GF-D8 (cell line): Measurements from ENCODE around the gene RPS6KA1.
"Not testable (repeated sequence)": the region's sequence is repeated elsewhere in the genome, so short reads cannot be mapped to it uniquely, and the experiment has no call there.

ENCODE experiments used
- DNase-seq: peaks from one replicate; lab custom pipeline; 2025; lab: John Stamatoyannopoulos, UW

RPS6KA1 gene

DNA sequence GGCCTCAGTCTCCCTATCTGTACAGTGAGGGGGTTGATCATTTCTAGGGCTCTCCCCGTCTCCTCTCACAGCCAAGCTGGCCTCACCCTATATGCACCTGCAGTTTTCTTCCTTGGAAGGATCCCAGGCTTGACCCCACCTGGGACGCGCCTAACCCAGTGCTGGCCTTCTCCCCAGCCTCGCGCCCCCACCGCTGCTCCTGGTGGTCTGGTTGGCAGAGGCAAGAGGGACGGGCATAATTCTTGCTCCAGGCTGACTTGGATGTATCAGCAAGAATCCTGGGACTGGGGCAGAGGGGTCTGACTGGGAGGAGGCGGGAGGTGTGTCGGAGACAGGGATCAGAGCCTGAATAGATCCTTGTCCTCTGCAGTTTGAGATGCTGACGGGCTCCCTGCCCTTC lies 25.2 kb downstream of the RPS6KA1 start:
- DNase-seq, result no peak

DNA sequence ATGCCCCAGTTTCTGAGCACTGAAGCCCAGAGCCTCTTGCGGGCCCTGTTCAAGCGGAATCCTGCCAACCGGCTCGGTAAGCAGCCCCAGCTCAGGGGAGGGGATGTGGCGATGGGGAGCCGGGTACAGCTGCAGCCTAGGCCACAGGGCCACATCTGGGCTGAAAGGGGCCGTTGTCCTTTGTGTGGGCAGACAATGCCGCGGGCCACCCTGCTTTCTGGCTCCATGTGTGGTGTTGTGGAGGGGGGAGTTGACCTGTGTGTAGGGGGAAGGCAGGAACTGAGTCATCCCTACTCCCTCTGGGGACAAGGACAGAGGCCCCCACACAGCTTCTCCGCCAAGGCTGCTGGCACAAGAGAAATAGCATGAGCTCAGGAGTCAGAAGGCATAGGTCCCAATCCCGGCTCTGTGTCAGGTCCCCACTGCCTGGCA lies 26.0 kb downstream of the RPS6KA1 start:
- peak; percentile 59 for DNase-seq

DNA sequence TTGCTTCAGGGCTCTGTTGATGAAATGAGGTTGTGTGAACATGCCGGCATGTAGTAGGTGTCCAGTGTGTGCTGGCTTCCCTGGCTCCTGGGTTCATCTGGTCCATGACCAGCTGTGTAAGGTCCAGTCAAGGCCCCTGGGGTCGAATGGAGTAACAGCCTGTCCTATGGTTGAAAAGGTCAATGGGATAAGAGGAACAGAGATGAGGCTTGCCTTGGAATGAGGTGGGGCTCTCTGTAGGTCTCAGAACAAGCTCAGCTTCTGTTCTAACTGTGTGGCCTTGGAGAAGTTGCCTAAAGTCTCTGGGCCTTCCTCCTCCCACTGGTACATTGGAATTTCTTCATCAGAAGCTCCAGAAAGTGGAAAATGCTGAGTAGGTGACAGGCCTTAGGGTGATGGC lies 26.6 kb downstream of the RPS6KA1 start:
- DNase-seq, result no peak

DNA sequence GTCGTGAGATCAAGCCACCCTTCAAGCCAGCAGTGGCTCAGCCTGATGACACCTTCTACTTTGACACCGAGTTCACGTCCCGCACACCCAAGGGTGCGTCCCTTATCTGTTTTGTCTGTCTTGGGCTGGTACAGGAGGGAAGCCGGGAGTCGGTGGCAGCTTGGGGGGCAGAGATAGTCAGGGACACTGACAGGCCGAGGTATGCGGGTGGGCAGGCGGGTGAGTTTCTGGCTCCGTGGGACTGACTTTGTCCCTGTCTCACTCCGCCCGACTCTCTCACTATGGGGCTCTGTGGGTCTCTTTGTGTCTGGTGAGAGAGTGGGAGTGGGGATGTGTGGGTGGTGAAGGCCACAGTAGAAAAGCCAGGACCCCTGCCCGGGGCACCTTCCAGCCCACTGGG lies 27.4 kb downstream of the RPS6KA1 start:
- DNase-seq, result no peak

DNA sequence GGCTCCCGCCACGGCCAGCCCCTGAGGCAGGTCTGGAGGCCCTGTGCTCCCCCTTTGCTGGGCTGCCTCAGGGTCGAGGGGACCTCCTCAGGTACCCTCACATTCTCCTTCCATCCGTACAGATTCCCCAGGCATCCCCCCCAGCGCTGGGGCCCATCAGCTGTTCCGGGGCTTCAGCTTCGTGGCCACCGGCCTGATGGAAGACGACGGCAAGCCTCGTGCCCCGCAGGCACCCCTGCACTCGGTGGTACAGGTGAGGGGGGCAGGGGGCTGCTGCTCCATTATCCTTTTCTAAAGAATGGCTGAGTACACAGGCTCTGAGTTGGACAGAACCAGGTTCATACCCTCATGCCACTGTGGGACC lies 29.1 kb downstream of the RPS6KA1 start:
- no peak for DNase-seq

DNA sequence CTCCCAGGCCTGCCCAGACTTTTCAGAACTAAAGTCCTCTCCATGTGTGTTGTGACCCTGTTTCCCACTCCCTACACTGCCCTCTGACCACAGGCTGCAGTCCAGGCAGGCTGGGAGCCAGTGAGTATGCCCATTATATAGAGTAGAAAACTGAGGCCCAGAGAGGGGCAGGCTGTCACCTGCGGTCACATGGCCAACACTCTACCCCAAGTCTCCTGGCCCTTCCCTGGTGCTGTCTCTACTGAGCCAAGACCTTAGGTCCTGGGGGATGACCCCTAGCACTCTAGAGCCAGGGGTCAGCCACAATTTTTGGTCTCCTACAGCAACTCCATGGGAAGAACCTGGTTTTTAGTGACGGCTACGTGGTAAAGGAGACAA lies 30.8 kb downstream of the RPS6KA1 start:
- no peak for DNase-seq

DNA sequence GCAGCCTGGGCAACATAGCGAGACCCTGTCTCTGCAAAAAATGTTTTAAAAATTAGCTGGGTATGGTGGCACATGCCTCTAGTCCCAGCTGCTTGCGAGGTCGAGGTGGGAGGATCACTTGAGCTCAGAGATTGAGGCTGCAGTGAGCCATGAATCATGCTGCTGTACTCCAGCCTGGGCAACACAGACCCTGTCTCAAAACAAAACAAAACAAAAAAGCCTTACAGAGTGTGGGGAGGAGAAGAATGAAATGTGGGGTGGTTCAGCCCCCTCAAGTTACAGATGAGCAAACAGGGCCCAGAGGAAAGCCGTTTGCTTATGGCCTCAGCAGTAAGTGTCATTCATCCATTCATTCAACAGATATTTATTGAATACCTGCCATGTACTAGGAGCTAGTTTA lies 40.7 kb downstream of the RPS6KA1 start:
- no peak for DNase-seq

DNA sequence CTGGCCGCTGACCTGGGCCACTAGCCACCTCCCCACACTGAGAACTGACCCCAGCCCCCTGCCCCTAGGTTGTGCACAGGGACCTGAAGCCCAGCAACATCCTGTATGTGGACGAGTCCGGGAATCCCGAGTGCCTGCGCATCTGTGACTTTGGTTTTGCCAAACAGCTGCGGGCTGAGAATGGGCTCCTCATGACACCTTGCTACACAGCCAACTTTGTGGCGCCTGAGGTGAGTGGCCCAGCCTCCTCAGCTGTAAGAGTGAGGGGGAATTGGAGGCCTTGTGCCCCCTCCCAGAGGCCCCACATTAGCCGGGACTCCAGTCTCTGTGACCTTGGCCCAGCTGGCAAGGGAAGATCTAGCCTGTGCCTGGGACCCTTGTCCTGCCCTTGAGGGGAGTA lies 41.8 kb downstream of the RPS6KA1 start:
- DNase-seq, result no peak

DNA sequence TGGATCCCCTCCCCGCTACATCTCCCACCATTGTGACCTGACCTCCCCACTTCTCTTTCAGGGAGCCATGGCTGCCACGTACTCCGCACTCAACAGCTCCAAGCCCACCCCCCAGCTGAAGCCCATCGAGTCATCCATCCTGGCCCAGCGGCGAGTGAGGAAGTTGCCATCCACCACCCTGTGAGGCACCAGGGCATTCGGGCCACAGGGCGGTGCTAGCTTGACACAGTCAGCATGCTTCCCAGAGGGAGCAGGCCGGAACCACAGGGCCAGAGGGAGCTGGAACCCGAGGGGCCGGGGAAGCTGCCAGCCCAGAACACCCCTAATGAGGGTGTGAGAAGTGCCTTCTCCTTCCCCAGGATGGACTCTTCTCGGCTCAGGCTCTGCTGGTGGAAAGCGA lies 44.5 kb downstream of the RPS6KA1 start:
- DNase-seq, result no peak

DNA sequence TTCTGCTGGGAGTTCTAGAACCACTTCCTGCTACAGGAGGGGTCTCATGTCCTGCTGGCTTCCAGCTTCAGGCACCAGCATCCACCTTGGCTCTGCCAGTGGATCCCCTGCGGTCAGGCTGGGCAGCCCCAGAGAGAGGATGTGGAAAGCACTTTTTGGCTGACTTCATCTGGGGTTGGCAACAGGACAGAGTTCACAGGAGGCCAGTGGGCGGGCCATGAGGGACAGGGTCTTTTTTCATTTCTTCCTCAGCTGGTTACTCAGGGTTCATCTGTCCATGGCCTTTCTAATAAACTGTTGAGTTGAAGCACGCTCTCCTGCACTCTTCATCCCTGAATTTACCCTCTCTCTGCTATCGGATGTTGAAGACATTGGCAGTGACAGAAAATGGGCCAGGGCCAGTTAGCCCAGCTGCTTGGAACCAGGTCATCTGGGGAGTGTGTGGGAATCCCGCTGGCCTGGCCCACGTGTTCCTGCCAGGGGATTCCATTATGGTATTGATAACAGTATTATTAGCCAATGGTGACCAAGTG lies 45.2 kb downstream of the RPS6KA1 start:
- no peak for DNase-seq

DNA sequence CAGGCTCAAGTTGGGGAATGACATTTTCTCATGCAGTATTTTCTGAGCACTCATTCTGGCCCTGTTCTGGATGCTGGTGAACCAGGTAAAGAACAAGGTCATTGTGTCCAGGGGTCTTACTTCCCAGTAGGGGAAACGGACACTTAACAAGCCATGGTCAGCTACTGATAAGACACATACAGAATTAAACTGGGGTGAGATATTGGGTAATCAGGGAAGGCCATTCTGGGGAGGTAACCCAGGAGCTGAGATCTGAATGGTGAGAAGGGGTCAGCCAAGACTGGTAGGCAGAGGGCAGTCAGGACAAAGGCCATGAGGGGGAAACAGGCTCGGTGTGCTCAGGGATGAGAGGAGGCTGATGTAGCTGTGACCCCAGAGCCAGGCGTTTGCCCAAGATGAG lies 45.8 kb downstream of the RPS6KA1 start:
- DNase-seq, result no peak

DNA sequence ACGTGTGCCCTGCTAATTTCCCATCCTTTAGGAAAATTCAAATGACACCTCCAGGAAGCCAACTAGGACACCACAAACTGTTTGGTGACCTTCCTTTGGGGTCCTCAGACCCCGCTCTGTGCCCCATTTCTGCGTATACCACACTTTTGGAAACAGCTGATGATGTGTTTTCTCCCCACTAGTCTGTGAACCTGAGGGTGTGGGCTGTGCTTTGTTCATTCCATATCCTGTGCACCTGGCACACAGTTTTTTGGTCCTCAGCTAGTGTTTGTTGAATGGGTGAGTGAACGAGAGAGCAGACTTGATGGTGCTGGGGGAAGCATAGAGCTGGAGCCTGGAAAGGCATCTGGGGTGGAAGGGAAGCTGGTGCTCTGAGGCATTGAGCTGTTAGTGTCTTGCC lies 48.6 kb downstream of the RPS6KA1 start:
- DNase-seq, result no peak

DNA sequence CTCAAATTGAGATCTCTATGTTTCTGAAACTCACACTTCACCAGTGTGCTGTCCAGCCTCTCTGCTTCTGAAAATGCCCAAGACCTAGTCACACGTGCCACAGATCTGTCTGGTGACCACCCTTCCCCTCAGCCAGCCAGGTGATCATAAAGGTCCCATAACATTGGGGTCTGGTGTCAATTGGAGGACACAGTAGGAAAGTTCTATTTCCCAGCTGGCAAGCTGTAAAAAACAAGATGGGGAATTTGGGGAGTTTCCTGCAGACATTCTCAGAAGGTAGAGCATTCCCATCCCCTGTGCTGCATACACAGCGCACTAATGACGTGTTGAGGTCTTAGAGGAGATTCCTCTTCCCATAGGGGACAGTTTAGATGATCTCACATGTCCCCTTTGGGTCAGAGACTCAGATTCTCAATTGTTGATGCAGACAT lies 50.1 kb downstream of the RPS6KA1 start:
- DNase-seq, result no peak

DNA sequence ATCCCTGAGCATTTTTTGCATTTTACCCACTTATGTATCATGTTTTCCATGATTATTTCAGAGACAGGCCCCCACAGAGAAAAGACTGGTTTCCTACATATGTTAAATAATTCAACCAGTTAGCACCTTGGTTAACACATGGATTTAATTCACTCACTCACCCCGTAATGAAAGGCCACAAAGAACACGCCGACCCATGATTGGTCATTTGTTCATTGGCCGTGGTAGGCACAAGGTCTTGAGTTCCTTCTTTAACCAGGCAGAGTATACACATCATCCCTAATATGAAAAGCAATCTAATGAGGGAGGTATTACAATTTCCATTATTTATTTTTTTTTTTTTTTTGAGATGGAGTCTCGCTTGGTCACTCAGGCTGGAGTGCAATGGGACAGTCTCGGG lies 50.6 kb downstream of the RPS6KA1 start:
- DNase-seq, result no peak

DNA sequence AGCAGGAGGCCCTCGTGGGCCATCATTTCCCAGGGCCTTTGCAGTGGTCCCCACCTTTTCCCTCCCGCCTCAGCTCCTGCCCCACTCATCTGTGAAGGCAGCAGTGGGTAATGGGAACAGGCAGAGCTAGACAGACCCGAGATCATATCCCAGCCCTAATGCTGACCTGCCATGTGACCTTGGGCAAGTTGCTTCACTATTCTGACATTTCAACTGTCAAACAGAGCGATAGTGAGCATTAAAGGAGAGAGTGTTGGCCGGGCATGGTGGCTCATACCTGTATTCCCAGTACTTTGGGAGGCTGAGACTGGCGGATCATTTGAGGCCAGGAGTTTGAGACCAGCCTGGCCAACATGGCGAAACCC lies 51.7 kb downstream of the RPS6KA1 start:
- DNase-seq, result no peak

DNA sequence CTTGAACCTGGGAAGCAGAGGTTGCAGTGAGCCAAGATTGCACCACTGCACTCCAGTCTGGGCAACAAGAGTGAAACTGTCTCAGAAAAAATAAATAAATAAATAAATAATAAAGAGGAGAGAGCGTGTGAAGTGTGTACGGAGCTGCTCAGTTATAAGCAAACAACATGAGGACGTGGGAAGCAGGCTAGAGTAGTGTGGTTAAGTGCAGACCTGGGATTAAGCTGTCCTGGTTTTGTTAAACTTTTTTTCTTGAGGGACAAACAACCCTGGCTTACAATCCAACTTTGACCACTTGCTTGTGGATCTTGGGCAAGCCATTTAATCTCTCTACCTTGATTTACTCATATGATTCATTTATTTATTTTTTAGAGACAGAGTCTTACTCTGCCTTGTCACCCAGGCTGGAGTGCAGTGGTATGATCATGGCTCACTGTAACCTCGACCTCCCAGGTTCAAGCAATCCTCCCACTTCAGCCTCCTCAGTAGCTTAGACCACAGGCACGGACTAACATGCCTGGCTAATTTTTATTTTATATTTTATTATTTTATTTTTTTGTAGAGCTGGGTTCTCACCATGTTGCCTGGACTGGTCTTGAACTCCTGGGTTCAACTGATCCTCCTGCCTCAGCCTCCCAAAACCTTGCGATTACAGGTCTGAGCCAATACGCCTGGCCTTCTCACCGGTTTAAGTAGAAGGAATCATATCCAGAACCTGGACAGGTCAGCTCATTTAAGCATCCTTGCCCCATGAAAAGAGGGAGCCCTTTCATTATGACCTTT lies 52.7 kb downstream of the RPS6KA1 start:
- no peak for DNase-seq

DNA sequence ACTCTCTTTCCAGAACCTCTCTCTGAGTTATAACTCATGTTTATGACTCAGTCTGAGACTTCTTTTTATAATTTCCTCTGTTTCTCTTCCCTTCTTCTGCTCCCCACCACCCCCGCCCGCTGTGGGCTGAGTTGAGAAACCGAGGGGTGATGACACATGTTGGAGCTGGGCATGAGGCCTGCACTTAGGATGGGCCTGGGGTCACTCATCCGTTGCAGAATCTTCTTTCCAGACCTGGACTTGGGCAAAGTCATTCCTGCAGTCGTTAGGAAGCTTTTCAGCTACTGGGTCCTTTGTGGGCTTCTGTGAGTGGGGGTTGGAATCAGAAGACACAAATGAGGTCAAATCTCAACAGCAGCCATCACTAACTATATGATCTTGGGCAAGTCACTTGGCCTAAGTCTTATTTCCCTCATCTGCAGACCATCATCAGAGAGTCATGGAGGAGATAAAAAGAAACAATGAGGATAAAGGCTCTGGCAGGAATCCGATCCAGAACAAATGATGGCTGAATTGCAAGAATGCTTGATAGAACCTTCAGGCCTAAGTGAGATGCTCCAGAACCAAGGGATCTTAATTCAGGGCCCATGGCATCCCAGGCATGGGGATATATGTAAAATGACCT lies 53.4 kb downstream of the RPS6KA1 start:
- DNase-seq, result peak; percentile 58

DNA sequence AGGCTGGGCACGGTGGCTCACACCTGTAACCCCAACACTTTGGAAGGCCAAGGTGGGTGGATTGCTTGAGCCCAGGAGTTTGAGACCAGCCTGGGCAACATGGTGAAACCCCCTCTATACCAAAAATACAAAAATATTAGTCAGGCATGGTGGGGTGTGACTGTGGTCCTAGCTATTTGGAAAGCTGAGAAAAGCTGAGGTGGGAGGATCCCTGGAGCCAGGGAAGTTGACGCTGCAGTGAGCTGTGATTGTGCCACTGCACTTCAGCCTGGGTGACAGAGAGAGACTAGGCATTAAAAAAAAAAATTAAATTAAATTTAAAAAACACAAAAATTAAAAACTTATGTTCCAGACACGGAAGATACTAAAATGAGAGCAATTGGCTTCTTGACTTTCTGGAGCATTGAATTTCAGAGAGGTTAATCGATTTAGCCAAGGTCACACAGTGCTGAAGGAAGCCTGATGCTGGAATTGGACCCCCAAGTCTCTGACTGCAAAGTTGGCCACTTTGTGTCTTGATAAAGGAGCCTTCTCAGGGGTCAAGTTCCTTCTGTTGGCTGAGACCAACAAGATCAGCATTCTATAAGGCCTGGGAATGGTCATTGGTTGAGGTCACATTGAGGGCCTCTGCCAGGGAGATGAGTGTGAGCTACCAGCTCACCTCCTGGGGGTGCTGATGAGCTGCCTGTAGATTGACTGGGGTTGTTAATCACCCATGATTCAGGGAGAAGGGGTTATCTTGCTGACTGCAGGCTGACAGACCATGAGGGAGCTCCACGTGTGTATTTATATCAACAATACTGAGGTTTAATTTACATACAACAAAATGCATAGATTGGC lies 54.3 kb downstream of the RPS6KA1 start:
- no peak for DNase-seq

DNA sequence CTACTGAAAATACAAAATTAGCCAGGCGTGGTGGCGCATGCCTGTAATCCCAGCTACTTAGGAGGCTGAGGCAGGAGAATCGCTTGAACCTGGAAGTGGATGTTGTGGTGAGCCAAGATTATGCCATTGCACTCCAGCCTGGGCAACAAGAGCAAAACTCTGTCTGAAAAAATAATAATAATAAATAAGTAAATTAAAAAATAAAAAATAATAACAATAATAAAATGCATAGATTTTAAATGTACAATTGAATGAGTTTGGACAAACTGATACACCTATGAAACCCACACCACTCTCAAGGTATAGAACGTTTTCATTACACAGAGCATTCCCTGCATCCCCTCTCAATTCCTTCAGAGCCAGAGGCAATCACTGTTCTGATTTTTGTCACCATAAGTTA lies 55.0 kb downstream of the RPS6KA1 start:
- not testable (repeated sequence) for DNase-seq

DNA sequence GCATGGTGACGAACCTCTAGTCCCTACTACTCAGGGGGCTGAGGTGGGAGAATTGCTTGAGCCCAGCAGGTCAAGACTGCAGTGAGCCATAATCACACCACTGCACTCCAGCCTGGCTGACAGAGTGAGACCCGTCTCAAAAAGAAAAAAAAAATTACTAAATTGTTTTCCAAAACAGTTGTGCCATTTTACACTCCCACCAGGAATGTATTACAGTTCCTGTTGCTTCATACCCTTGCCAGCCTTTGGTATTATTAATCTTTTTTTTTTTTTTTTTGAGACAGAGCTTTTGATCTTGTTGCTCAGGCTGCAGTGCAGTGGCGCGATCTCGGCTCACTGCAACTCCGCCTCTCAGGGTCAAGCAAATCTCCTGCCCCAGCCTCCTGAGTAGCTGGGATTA lies 55.9 kb downstream of the RPS6KA1 start:
- DNase-seq, result no peak

DNA sequence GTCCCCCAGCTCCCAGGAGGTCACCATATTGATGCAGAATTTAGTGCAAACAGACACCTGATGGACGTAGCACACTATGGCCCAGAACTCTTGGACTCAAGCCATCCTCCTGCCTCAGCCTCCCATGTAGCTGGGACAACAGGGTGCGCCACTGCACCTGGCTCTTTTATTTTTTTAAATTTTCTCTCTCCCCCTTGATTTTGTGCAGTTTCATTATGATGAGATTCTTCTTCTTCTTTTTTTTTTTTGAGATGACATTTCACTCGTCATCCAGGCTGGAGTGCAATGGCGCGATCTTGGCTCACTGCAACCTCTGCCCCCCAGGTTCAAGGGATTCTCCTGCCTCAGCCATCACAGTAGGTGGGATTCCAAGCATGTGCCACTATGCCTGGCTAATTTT lies 63.8 kb downstream of the RPS6KA1 start:
- no peak for DNase-seq

DNA sequence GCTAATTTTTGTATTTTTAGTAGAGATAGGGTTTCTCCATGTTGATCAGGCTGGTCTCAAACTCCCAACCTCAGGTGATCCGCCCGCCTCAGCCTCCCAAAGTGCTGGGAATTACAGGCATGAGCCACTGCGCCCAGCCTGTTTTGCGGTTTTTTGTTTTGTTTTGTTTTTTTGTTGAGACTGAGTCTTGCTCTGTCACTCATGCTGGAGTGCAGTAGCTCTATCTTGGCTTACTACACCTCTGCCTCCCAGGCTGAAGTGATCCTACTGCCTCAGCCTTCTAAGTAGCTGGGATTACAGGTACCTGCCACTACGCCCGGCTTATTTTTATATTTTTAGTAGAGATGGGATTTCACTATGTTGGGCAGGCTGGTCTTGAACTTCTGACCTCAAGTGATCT lies 65.0 kb downstream of the RPS6KA1 start:
- DNase-seq, result not testable (repeated sequence)

DNA sequence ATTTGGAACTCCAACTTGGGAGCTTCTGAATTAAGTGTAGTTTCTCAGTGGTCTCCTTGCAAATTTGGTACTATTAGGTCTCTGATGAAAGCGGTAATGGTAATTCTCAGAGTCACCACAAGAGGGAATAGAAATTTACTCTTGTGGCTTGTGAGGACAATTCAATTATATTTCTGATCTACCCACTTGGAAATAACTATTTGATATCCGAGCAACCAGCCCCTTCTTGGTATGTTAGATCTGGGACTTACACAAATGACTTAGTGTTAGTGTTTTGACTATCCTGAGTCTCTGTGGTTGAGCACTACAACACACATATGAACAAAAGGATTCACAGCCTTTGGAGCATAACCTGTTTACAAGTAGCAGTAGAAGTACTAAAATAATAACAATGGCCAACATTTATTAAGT lies 68.1 kb downstream of the RPS6KA1 start:
- DNase-seq, result no peak
